RWPE1 (cell line): ENCODE data around the gene RYR1.

Experiments
- CTCF ChIA-PET: fragments of 350-600 bp; sonication (Branson Sonifier 250); formaldehyde crosslinking; extraction: SDS; loops from one replicate; lab custom pipeline; 2021; lab: Yijun Ruan, JAX
- POLR2A ChIA-PET: fragments of 400-600 bp; formaldehyde crosslinking; extraction: SDS; loops from one replicate; lab custom pipeline; 2020; ENCODE audit warnings: antibody characterized with exemption; ENCODE audit not compliant: low non-redundant PET; lab: Yijun Ruan, JAX
- DNase-seq: peaks from one replicate; pipeline ENCODE4 v3.0.0; 2012; ENCODE audit warnings: low spot score
- H3K27ac ChIP-seq: fragments of 450-650 bp; 2 replicates; pipeline ENCODE4 v1.5.1; 2017
- CTCF ChIP-seq: fragments of 450-650 bp; conservative IDR thresholded peaks from 2 replicates; pipeline ENCODE4 v1.5.1; 2017; ENCODE audit warnings: low read depth, mild to moderate bottlenecking

The RYR1 gene

GRCh38 chr19:38430931-38431330 lies 2.6 kb upstream of the RYR1 start:
- DNase-seq = no peak
- H3K27ac ChIP-seq = no peak overlapping the region
- CTCF ChIA-PET = no interaction called here
- TF ChIP-seq CTCF = no peak
- POLR2A ChIA-PET = no interaction called here

GRCh38 chr19:38434549-38435051 lies 1.1 kb downstream of the RYR1 start:
- H3K27ac ChIP-seq = no peak overlapping the region
- ChIA-PET POLR2A (no interaction called here), CTCF (no interaction called here)
- no peak for TF ChIP-seq CTCF
- DNase-seq = no peak

- no peak for DNase-seq
- no peak for TF ChIP-seq CTCF
- POLR2A ChIA-PET = no interaction called here
- no peak overlapping the region for H3K27ac ChIP-seq
- CTCF ChIA-PET = interaction anchor here (0.6 kb wide), 1 partner anchor 14 kb away, joined by 3 read pairs; no protein-coding TSS in a partner anchor
Measured at GRCh38 chr19:38437295-38437694, 3.8 kb downstream of the RYR1 start.

- CTCF ChIA-PET = no interaction called here
- no peak for TF ChIP-seq CTCF
- no peak overlapping the region for H3K27ac ChIP-seq
- POLR2A ChIA-PET = no interaction called here
- no peak for DNase-seq
Measured at GRCh38 chr19:38437917-38438316, 4.4 kb downstream of the RYR1 start.

GRCh38 chr19:38440592-38440991 lies 7.1 kb downstream of the RYR1 start:
- no peak for TF ChIP-seq CTCF
- DNase-seq = no peak
- no peak overlapping the region for H3K27ac ChIP-seq
- ChIA-PET CTCF (no interaction called here), POLR2A (no interaction called here)

GRCh38 chr19:38441657-38442348 lies 8.3 kb downstream of the RYR1 start:
- CTCF ChIA-PET = no interaction called here
- no peak for DNase-seq
- H3K27ac ChIP-seq = no peak overlapping the region
- POLR2A ChIA-PET = no interaction called here
- no peak for TF ChIP-seq CTCF
